Measurements from ENCODE around the gene WASHC4.

Gene WASHC4

GRCh38 chr12:105189293-105189692, 81.8 kb downstream of the WASHC4 start:
- Histone ChIP-seq H3K36me3 (ENCODE audit: control insufficient read depth, low read length) (peaks cover 44% of the 10 kb centered on the region), H3F3A (ENCODE audit: control insufficient read depth, insufficient read depth) (peaks cover 4% of the 10 kb centered on the region; the same call in 1 of the 2 replicates), H3K27ac (ENCODE audit: low read depth, low read length) (no peak overlapping the region)

GRCh38 chr12:105190530-105190929, 83.0 kb downstream of the WASHC4 start:
- Histone ChIP-seq H4K20me1 (ENCODE audit: control insufficient read depth, insufficient read depth, low read depth, low read length) (peaks cover 3% of the 10 kb centered on the region; the same call in 1 of the 2 replicates), H3K4me3 (ENCODE audit: low read length) (no peak overlapping the region), H3K27ac (ENCODE audit: low read depth, low read length) (no peak overlapping the region), H3K79me2 (ENCODE audit: control insufficient read depth, low read length) (no peaks in the 10 kb centered on the region), H3F3A (ENCODE audit: control insufficient read depth, insufficient read depth) (peaks cover 4% of the 10 kb centered on the region; the same call in 1 of the 2 replicates), H3K9me3 (ENCODE audit: control insufficient read depth, insufficient read depth, low read length) (no peaks in the 10 kb centered on the region), H3K36me3 (ENCODE audit: control insufficient read depth, low read length) (peaks cover 34% of the 10 kb centered on the region), H3K9me2 (replicated peaks; ENCODE audit: control insufficient read depth, low read length) (no peaks in the 10 kb centered on the region), H3K27me3 (ENCODE audit: control insufficient read depth, low read length) (no peaks in the 10 kb centered on the region), H3K4me2 (ENCODE audit: low read length) (no peak overlapping the region), H3K4me1 (ENCODE audit: control insufficient read depth, low read length) (no peaks in the 10 kb centered on the region)
- TF ChIP-seq EZH2phosphoT487 (IDR thresholded peaks at IDR 0.05; ENCODE audit: borderline replicate concordance, low read length) (no peak), CTCF (IDR thresholded peaks at IDR 0.05; ENCODE audit: low read depth, low read length, poor library complexity, severe bottlenecking) (no peak)

More at GRCh38 chr12:105189293-105189692, 81.8 kb downstream of the WASHC4 start:
- H3K9me2 ChIP-seq (replicated peaks; ENCODE audit: control insufficient read depth, low read length), result no peaks in the 10 kb centered on the region
- H3K4me3 ChIP-seq (ENCODE audit: low read length), result no peak overlapping the region
- peaks cover 3% of the 10 kb centered on the region; the same call in 1 of the 2 replicates for H4K20me1 ChIP-seq (ENCODE audit: control insufficient read depth, insufficient read depth, low read depth, low read length)
- H3K27me3 ChIP-seq (ENCODE audit: control insufficient read depth, low read length), result no peaks in the 10 kb centered on the region
- no peak overlapping the region for H3K4me2 ChIP-seq (ENCODE audit: low read length)
- TF ChIP-seq EZH2phosphoT487 (IDR thresholded peaks at IDR 0.05; ENCODE audit: borderline replicate concordance, low read length), result no peak
- H3K9me3 ChIP-seq (ENCODE audit: control insufficient read depth, insufficient read depth, low read length), result no peaks in the 10 kb centered on the region
- no peaks in the 10 kb centered on the region for H3K79me2 ChIP-seq (ENCODE audit: control insufficient read depth, low read length)
- H3K4me1 ChIP-seq (ENCODE audit: control insufficient read depth, low read length), result no peaks in the 10 kb centered on the region

GRCh38 chr12:105192624-105193225, 85.2 kb downstream of the WASHC4 start:
- peaks cover 19% of the 10 kb centered on the region for H3K36me3 ChIP-seq (ENCODE audit: control insufficient read depth, low read length)
- no peaks in the 10 kb centered on the region for H3K4me1 ChIP-seq (ENCODE audit: control insufficient read depth, low read length)
- H3K9me2 ChIP-seq (replicated peaks; ENCODE audit: control insufficient read depth, low read length), result no peaks in the 10 kb centered on the region
- H3K4me2 ChIP-seq (ENCODE audit: low read length), result no peak overlapping the region
- H3K79me2 ChIP-seq (ENCODE audit: control insufficient read depth, low read length), result no peaks in the 10 kb centered on the region
- no peak overlapping the region for H3K4me3 ChIP-seq (ENCODE audit: low read length)
- TF ChIP-seq EZH2phosphoT487 (IDR thresholded peaks at IDR 0.05; ENCODE audit: borderline replicate concordance, low read length) (no peak), CTCF (IDR thresholded peaks at IDR 0.05; ENCODE audit: low read depth, low read length, poor library complexity, severe bottlenecking) (no peak)
- peaks cover 3% of the 10 kb centered on the region; the same call in 1 of the 2 replicates for H3F3A ChIP-seq (ENCODE audit: control insufficient read depth, insufficient read depth)
- H3K27me3 ChIP-seq (ENCODE audit: control insufficient read depth, low read length), result no peaks in the 10 kb centered on the region
- H4K20me1 ChIP-seq (ENCODE audit: control insufficient read depth, insufficient read depth, low read depth, low read length), result peaks cover 3% of the 10 kb centered on the region; the same call in 1 of the 2 replicates
- no peaks in the 10 kb centered on the region for H3K9me3 ChIP-seq (ENCODE audit: control insufficient read depth, insufficient read depth, low read length)
- no peak overlapping the region for H3K27ac ChIP-seq (ENCODE audit: low read depth, low read length)

GRCh38 chr12:105194947-105195346, 87.4 kb downstream of the WASHC4 start:
- no peaks in the 10 kb centered on the region for H3K9me2 ChIP-seq (replicated peaks; ENCODE audit: control insufficient read depth, low read length)

More at GRCh38 chr12:105194947-105195346, 87.4 kb downstream of the WASHC4 start:
- H3K4me2 ChIP-seq (ENCODE audit: low read length), result no peak overlapping the region
- H3K9me3 ChIP-seq (ENCODE audit: control insufficient read depth, insufficient read depth, low read length), result no peaks in the 10 kb centered on the region
- H3K79me2 ChIP-seq (ENCODE audit: control insufficient read depth, low read length), result no peaks in the 10 kb centered on the region
- no peaks in the 10 kb centered on the region for H3F3A ChIP-seq (ENCODE audit: control insufficient read depth, insufficient read depth)
- H3K4me1 ChIP-seq (ENCODE audit: control insufficient read depth, low read length), result no peaks in the 10 kb centered on the region
- no peaks in the 10 kb centered on the region for H4K20me1 ChIP-seq (ENCODE audit: control insufficient read depth, insufficient read depth, low read depth, low read length)
- H3K27ac ChIP-seq (ENCODE audit: low read depth, low read length), result no peak overlapping the region
- H3K27me3 ChIP-seq (ENCODE audit: control insufficient read depth, low read length), result no peaks in the 10 kb centered on the region
- no peak overlapping the region for H3K4me3 ChIP-seq (ENCODE audit: low read length)
- peaks cover 9% of the 10 kb centered on the region for H3K36me3 ChIP-seq (ENCODE audit: control insufficient read depth, low read length)
- no peak for TF ChIP-seq EZH2phosphoT487 (IDR thresholded peaks at IDR 0.05; ENCODE audit: borderline replicate concordance, low read length)
- no peak for TF ChIP-seq CTCF (IDR thresholded peaks at IDR 0.05; ENCODE audit: low read depth, low read length, poor library complexity, severe bottlenecking)
